PC-9 (cell line): Measurements from ENCODE around the gene MRPS9. TPM values are rescaled to one million over a fixed set of nuclear protein-coding genes. Genes with fewer than 3 reads are reported as not detected.

Experiments used
- BruUV-seq: library from RNA; stranded (reverse); fragments of 400-500 nt; replicated peaks from 2 replicates; lab custom pipeline; 2021; lab: Mats Ljungman, UMichigan
- CTCF ChIA-PET: fragments of 300-600 bp; sonication (Branson Sonifier 250); formaldehyde crosslinking; loops from one replicate; lab custom pipeline; 2022; ENCODE audit warnings: antibody characterized with exemption; lab: Charles Lee
- POLR2A ChIA-PET: fragments of 300-600 bp; sonication (Branson Sonifier 250); formaldehyde crosslinking; loops from one replicate; lab custom pipeline; 2022; ENCODE audit warnings: antibody characterized with exemption; ENCODE audit not compliant: unreplicated experiment; lab: Charles Lee
- DNase-seq, 2 experiments: peaks; one replicate each; pipeline versions ENCODE4 v3.0.0 to v3.0.0-alpha.2; 2015 to 2022; ENCODE audit warnings: mixed read lengths in 1 of 2
- H2AFZ ChIP-seq: fragments of 200-600 bp; sonication (generic); 2 replicates; pipeline ENCODE4 v1.8.1; 2017; ENCODE audit warnings: antibody characterized with exemption
- H3F3A ChIP-seq: fragments of 200-600 bp; sonication (generic); 2 replicates; pipeline ENCODE4 v1.8.1; 2017; ENCODE audit warnings: antibody characterized with exemption, mild to moderate bottlenecking, low read depth; ENCODE audit not compliant: insufficient read depth
- H3K27ac ChIP-seq: fragments of 200-600 bp; sonication (generic); 2 replicates; pipeline ENCODE4 v1.6.1; 2016; ENCODE audit warnings: mixed run types
- H3K27me3 ChIP-seq: fragments of 200-600 bp; sonication (generic); 2 replicates; pipeline ENCODE4 v1.6.1; 2016; ENCODE audit warnings: low read depth, mixed run types; ENCODE audit not compliant: insufficient read depth
- H3K36me3 ChIP-seq: fragments of 200-600 bp; sonication (generic); 2 replicates; pipeline ENCODE4 v1.6.1; 2016; ENCODE audit warnings: low read depth, mixed run types
- H3K4me1 ChIP-seq: fragments of 200-600 bp; sonication (generic); replicated peaks from 2 replicates; pipeline ENCODE4 v1.6.1; 2016; ENCODE audit warnings: mixed run types; ENCODE audit not compliant: insufficient read depth
- H3K4me2 ChIP-seq: fragments of 200-600 bp; sonication (generic); 2 replicates; pipeline ENCODE4 v1.6.1; 2017; ENCODE audit warnings: mixed run types
- H3K4me3 ChIP-seq: fragments of 200-600 bp; sonication (generic); 2 replicates; pipeline ENCODE4 v1.6.1; 2016; ENCODE audit warnings: mixed run types
- H3K79me2 ChIP-seq: fragments of 200-600 bp; sonication (generic); 2 replicates; pipeline ENCODE4 v1.6.1; 2017; ENCODE audit warnings: low read depth, mixed run types
- H3K9me2 ChIP-seq: fragments of 200-600 bp; sonication (generic); 2 replicates; pipeline ENCODE4 v1.8.1; 2017; ENCODE audit warnings: mild to moderate bottlenecking; ENCODE audit not compliant: insufficient read depth
- H3K9me3 ChIP-seq: fragments of 200-600 bp; sonication (generic); 2 replicates; pipeline ENCODE4 v1.8.1; 2016; ENCODE audit warnings: low read depth; ENCODE audit not compliant: insufficient read depth
- H4K20me1 ChIP-seq: fragments of 200-600 bp; sonication (generic); 2 replicates; pipeline ENCODE4 v1.8.1; 2017; ENCODE audit not compliant: insufficient read depth
- CTCF ChIP-seq: fragments of 200-600 bp; sonication (generic); conservative IDR thresholded peaks from 2 replicates; pipeline ENCODE4 v1.6.1; 2017; ENCODE audit warnings: mixed run types, antibody characterized with exemption, mild to moderate bottlenecking, moderate library complexity
- EZH2 ChIP-seq: fragments of 200-600 bp; sonication (generic); IDR thresholded peaks from 2 replicates; pipeline ENCODE4 v1.8.0; 2017; ENCODE audit warnings: antibody characterized with exemption, low read depth
- intact Hi-C: fragments of 100-400 bp; cut with micrococcal nuclease; formaldehyde crosslinking; loops from one replicate; pipeline ENCODE4 v1.10.0; 2022; ENCODE audit not compliant: unreplicated experiment
- total RNA-seq: library from RNA; stranded (reverse); gene quantifications from 2 replicates; pipeline ENCODE4 v1.2.3, GENCODE V29; 2021

The MRPS9 gene
- total RNA-seq, 1 experiment from 2014 or later = 27.0 TPM

GRCh38 chr2:105080461-105080860, 42.6 kb downstream of the MRPS9 start:
- no peak overlapping the region for H3K27ac ChIP-seq
- CTCF ChIA-PET = no interaction called here
- DNase-seq = no peak
- POLR2A ChIA-PET = no interaction called here
- no peaks in the 10 kb centered on the region for H3K79me2 ChIP-seq
- no peaks in the 10 kb centered on the region for H3K9me2 ChIP-seq
- no peaks in the 10 kb centered on the region for H3F3A ChIP-seq
- H3K4me1 ChIP-seq = no peaks in the 10 kb centered on the region
- BruUV-seq = no TSS peak
- no peak overlapping the region for H3K4me2 ChIP-seq
- H3K4me3 ChIP-seq = no peak overlapping the region
- H3K36me3 ChIP-seq = no peaks in the 10 kb centered on the region
- intact Hi-C loops = no loop called here
- no peak overlapping the region for H2AFZ ChIP-seq
- no peaks in the 10 kb centered on the region for H3K9me3 ChIP-seq
- no peaks in the 10 kb centered on the region for H3K27me3 ChIP-seq
- no peak for TF ChIP-seq CTCF
- no peak for TF ChIP-seq EZH2
- H4K20me1 ChIP-seq = no peaks in the 10 kb centered on the region

DNA sequence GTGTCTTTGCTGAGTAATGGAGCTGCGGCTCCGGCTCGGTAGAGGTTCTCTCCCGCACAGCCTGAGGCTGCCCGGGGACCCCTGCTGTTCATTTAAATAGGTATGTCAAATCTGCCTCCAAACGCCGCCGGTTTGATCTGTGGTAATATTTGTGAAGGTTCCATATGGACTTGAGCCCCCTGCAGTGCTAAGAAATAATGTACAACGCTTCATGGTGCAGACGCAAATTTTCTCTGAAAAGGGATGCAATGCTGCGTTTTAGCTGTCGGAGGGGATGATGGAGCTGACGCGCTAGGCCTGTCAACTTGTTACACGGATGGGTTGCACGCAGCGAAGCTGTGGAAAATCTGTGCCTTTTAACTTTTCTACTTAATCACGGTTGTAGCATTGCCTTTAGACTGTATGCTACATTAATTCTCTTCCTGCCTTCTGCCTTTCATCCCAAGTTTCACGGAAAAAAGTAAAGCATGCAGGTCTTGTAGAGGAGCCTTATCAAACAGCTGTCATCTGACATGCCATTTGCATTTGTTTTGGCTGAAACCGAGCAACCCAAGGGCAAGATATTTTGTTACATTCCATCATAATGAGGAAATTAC, 43.2 kb downstream of the MRPS9 start:
- no peak overlapping the region for H3K4me2 ChIP-seq
- no peak for DNase-seq
- no TSS peak for BruUV-seq

GRCh38 chr2:105082107-105082506, 44.2 kb downstream of the MRPS9 start:
- no peaks in the 10 kb centered on the region for H3K9me3 ChIP-seq
- no peaks in the 10 kb centered on the region for H3K4me1 ChIP-seq
- ChIA-PET CTCF (no interaction called here), POLR2A (no interaction called here)
- no peaks in the 10 kb centered on the region for H3K27me3 ChIP-seq
- no peaks in the 10 kb centered on the region for H3K9me2 ChIP-seq
- H3K36me3 ChIP-seq = no peaks in the 10 kb centered on the region
- no peaks in the 10 kb centered on the region for H3K79me2 ChIP-seq
- no peak overlapping the region for H3K4me3 ChIP-seq
- H4K20me1 ChIP-seq = no peaks in the 10 kb centered on the region
- no peak for TF ChIP-seq EZH2
- TF ChIP-seq CTCF = no peak
- intact Hi-C loops = no loop called here
- H3K4me2 ChIP-seq = no peak overlapping the region
- BruUV-seq = no TSS peak
- no peak overlapping the region for H3K27ac ChIP-seq
- H2AFZ ChIP-seq = no peak overlapping the region
- H3F3A ChIP-seq = no peaks in the 10 kb centered on the region
- DNase-seq = no peak

More for the DNA sequence above, 43.2 kb downstream of the MRPS9 start:
- Histone ChIP-seq H2AFZ (no peak overlapping the region), H3K9me3 (no peaks in the 10 kb centered on the region), H3K79me2 (no peaks in the 10 kb centered on the region), H3F3A (no peaks in the 10 kb centered on the region), H4K20me1 (no peaks in the 10 kb centered on the region), H3K27me3 (no peaks in the 10 kb centered on the region), H3K4me3 (no peak overlapping the region), H3K4me1 (no peaks in the 10 kb centered on the region), H3K36me3 (no peaks in the 10 kb centered on the region), H3K27ac (no peak overlapping the region), H3K9me2 (no peaks in the 10 kb centered on the region)
- ChIA-PET CTCF (no interaction called here), POLR2A (no interaction called here)
- intact Hi-C loops = no loop called here
- TF ChIP-seq EZH2 = no peak
- no peak for TF ChIP-seq CTCF
